Measurements from ENCODE around the gene TMEM37.
A peak's percentile ranks its signal among the peaks of the same experiment; 100 is the strongest.

TMEM37 gene

DNA sequence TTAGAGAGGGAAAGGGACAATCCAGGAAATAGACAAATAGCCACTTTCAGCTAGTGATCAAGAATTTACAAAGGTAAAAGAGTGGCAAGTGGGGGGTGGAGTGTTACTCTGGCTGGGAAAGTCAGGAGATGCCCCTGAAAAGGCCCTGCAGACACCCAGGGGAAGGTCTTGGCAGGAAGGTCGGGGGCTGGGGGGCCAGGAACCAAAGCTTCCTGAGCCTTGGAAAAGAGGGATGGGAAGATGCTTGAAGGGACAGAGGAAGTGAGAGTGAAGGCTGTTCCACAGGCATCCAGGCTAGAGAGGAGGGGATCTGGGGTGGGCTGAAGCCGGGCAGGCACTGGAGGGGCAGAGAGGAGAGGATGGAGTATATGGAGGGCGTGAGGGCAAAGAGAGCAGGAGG is 3.9 kb upstream of the TMEM37 start:
- H3K9ac ChIP-seq (ENCODE audit: low read length) = no peak overlapping the region
- H3K36me3 ChIP-seq (ENCODE audit: control insufficient read depth, low read depth, low read length) = no peaks in the 10 kb centered on the region
- H3K4me3 ChIP-seq (ENCODE audit: low read length) = no peak overlapping the region
- H3K9me3 ChIP-seq (ENCODE audit: control insufficient read depth, low read depth, low read length) = no peaks in the 10 kb centered on the region
- peaks cover 11% of the 10 kb centered on the region for H3K4me1 ChIP-seq (ENCODE audit: control insufficient read depth, low read depth, low read length)
- no peak overlapping the region for H3K27ac ChIP-seq (ENCODE audit: low read length)
- H3K27me3 ChIP-seq (ENCODE audit: control insufficient read depth, insufficient read depth, low read length) = peaks cover 31% of the 10 kb centered on the region

DNA sequence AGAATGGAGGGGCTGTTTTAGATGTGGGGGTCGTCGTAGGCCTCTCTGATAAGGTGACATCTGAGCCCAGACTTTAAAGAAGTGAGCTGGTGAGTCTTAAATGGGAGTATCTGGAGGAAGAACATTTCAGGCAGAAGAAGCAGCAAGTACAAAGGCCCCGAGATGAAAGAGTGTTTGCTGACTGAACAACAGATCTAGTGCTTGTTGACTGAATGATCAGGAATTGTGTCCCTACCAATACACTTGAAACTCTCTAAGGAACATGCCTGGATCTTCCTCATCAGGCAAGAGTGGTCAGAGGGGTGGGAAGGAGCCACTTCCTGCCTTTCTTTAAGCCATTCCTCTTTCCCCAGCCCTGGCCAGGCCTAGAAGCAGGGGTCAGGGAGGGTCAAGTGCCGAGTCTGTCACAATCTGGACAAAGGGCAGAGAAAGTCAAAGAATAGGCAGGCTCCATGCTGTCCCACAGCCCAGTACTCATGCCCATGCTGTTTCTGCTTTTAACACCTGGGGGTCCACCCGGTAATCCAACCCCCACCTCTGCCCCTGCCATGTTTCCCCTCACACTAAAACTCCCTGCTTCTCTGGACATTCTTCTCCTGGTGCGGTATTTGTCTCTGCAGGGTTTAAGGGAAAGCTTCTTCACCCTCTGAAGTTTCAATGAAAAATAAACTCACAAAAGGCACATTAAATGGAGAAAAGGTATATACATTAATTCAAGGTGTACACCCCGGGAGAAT is 3.0 kb upstream of the TMEM37 start:
- H3K27ac ChIP-seq (ENCODE audit: low read length) = no peak overlapping the region
- H3K27me3 ChIP-seq (ENCODE audit: control insufficient read depth, insufficient read depth, low read length) = peaks cover 34% of the 10 kb centered on the region
- H3K4me1 ChIP-seq (ENCODE audit: control insufficient read depth, low read depth, low read length) = peaks cover 15% of the 10 kb centered on the region

DNA sequence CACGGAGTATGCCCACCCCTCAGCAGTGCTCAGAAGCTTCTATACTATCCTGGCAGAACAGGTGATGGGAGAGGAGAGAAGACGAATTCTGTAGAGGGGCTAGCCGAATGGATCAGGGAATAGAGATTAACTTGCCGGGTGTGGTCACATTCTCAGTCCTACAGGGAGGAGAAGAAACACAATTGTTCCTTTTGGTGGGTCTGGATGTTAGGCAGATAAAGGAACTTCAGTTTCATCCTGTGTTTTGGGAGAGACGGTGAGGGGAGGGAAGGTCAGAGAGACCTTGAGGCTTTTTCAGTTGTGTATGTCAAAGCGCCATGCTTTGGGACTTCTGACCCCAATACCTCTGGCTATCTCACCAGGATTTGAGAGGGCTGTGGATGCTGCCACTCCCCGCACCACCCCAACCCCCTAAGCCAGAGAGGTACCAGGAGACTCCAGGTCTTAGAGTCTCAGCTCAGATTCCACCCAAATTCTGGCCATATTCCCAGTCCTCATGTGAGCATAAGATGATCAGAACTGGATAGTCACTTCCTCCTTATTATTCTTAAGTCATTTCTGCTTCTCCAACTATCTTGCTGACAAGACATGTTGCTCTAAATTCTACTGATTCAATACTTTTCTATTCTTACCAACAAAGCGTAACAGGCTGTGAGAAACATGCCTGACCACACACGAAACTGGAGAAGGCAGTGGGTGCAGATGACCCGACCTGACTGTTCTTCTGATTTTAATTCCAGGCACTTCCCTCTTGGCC is 2.3 kb upstream of the TMEM37 start:
- H3K4me1 ChIP-seq (ENCODE audit: control insufficient read depth, low read depth, low read length) = peaks cover 15% of the 10 kb centered on the region
- no peak overlapping the region for H3K4me3 ChIP-seq (ENCODE audit: low read length)
- no peaks in the 10 kb centered on the region for H3K9me3 ChIP-seq (ENCODE audit: control insufficient read depth, low read depth, low read length)
- peaks cover 34% of the 10 kb centered on the region for H3K27me3 ChIP-seq (ENCODE audit: control insufficient read depth, insufficient read depth, low read length)
- no peak overlapping the region for H3K27ac ChIP-seq (ENCODE audit: low read length)
- no peak overlapping the region for H3K9ac ChIP-seq (ENCODE audit: low read length)
- no peaks in the 10 kb centered on the region for H3K36me3 ChIP-seq (ENCODE audit: control insufficient read depth, low read depth, low read length)

More for the DNA sequence above, 3.0 kb upstream of the TMEM37 start:
- no peaks in the 10 kb centered on the region for H3K36me3 ChIP-seq (ENCODE audit: control insufficient read depth, low read depth, low read length)
- H3K9me3 ChIP-seq (ENCODE audit: control insufficient read depth, low read depth, low read length) = no peaks in the 10 kb centered on the region
- H3K4me3 ChIP-seq (ENCODE audit: low read length) = no peak overlapping the region
- H3K9ac ChIP-seq (ENCODE audit: low read length) = no peak overlapping the region

DNA sequence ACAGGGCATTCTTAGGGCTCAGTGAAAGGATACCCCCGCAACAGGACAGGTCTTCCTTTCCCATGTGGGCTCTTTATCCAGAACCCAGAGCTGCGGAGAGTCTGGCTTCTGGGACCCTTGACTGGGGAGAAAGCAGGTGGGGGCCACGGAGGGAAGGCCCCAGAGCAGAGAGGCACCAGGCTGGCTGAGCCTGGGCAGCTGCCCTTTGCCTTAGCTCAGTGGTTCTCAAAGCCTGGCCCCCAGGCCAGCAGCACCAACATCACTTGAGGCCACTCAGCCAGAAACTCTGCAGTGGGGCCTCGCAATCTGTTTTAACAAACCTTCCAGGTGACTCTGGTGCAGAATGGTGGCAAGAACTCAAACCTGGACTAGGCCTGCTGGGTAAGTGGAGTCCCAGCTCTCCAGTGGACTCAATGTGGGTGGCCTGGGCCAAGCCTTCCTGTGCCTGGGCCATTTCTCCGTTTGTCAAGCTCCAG is 1.6 kb upstream of the TMEM37 start:
- H3K36me3 ChIP-seq (ENCODE audit: control insufficient read depth, low read depth, low read length) = no peaks in the 10 kb centered on the region
- no peak overlapping the region for H3K9ac ChIP-seq (ENCODE audit: low read length)
- H3K9me3 ChIP-seq (ENCODE audit: control insufficient read depth, low read depth, low read length) = no peaks in the 10 kb centered on the region
- peaks cover 34% of the 10 kb centered on the region for H3K27me3 ChIP-seq (ENCODE audit: control insufficient read depth, insufficient read depth, low read length)
- no peak overlapping the region for H3K4me3 ChIP-seq (ENCODE audit: low read length)
- H3K27ac ChIP-seq (ENCODE audit: low read length) = no peak overlapping the region
- H3K4me1 ChIP-seq (ENCODE audit: control insufficient read depth, low read depth, low read length) = peaks cover 15% of the 10 kb centered on the region

DNA sequence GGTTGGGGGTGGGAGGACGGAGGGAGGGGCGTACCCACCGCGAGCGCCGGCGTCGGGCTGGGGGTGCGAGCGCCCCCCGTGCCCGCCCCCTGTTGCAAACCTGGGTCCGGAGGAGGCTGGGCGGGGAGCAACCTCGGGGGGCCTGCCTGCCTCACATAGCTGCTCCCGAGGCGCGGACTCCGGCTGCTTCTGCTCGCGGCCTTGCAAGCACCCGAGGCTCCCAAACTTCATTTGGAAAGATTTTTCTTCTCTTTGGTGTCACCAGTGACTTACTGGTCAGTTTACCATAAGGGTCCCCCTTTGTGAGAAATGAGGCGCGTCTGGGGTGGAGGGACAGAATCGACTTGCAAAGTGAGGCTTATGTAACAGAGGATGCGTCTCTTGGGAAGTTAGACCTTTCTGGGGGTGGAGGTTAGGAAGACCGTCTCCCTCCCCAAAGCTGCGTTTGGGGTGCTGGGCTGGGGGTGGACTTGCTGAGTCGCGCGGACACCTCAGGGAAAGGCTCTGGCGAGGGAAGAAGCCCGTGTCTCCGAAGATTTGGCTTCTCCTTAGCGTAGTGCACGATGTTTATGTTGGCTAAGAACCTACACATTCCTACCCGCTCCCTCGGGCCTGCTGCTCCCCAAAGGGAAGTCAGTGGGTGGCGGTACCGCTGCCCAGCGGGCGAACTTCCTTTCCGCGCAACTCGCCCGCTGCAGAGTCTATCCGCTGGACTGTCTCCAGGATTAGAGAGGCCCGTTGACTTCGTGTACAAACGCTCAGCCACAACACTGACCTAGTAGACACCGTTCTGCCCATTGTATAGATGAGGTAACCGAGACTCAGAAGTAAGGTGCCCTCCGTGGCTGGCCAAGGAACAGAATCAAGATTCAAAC is 559 bp downstream of the TMEM37 start:
- Histone ChIP-seq H3K27ac (ENCODE audit: low read length) (no peak overlapping the region), H3K4me1 (ENCODE audit: control insufficient read depth, low read depth, low read length) (peaks cover 15% of the 10 kb centered on the region), H3K9me3 (ENCODE audit: control insufficient read depth, low read depth, low read length) (no peaks in the 10 kb centered on the region), H3K4me3 (ENCODE audit: low read length) (peak overlapping the region; percentile 72), H3K36me3 (ENCODE audit: control insufficient read depth, low read depth, low read length) (no peaks in the 10 kb centered on the region), H3K27me3 (ENCODE audit: control insufficient read depth, insufficient read depth, low read length) (peaks cover 30% of the 10 kb centered on the region), H3K9ac (ENCODE audit: low read length) (peak overlapping the region; percentile 58)

DNA sequence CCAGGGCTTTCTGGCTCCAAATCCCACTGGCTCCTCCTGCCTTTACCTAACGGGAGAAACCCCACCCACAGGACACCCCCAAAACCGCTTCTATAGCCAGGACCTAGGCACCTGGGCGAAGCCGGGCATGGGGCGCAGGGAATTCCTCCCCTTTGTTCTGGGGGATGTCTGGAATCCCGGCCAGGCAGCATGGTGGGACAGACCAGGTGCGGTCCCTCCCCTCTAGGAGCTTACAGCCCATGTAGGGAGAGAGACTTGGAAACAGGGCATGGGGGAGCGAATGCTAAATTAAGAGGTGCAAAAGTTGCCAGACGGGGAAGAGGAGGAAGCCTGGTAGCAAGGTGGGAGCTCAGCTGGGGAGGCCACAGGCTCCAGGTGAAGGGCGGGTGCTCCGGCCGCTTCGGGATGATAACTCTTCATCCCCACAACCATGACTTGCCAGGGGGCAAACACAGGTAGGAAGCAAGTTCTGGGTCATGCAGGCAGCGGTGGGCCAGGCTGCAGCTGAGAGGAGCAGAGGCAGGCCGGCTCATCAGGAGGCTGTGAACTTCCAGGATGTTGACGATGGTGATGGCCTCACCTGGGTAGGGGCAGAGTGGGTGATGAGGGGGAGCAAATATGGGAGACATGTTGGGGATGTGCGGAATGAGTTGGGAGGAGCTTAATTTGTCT is 1.3 kb downstream of the TMEM37 start:
- peak overlapping the region; percentile 72 for H3K4me3 ChIP-seq (ENCODE audit: low read length)
- peaks cover 30% of the 10 kb centered on the region for H3K27me3 ChIP-seq (ENCODE audit: control insufficient read depth, insufficient read depth, low read length)
- H3K9ac ChIP-seq (ENCODE audit: low read length) = no peak overlapping the region
- peaks cover 15% of the 10 kb centered on the region for H3K4me1 ChIP-seq (ENCODE audit: control insufficient read depth, low read depth, low read length)
- no peaks in the 10 kb centered on the region for H3K9me3 ChIP-seq (ENCODE audit: control insufficient read depth, low read depth, low read length)
- H3K27ac ChIP-seq (ENCODE audit: low read length) = no peak overlapping the region
- no peaks in the 10 kb centered on the region for H3K36me3 ChIP-seq (ENCODE audit: control insufficient read depth, low read depth, low read length)

DNA sequence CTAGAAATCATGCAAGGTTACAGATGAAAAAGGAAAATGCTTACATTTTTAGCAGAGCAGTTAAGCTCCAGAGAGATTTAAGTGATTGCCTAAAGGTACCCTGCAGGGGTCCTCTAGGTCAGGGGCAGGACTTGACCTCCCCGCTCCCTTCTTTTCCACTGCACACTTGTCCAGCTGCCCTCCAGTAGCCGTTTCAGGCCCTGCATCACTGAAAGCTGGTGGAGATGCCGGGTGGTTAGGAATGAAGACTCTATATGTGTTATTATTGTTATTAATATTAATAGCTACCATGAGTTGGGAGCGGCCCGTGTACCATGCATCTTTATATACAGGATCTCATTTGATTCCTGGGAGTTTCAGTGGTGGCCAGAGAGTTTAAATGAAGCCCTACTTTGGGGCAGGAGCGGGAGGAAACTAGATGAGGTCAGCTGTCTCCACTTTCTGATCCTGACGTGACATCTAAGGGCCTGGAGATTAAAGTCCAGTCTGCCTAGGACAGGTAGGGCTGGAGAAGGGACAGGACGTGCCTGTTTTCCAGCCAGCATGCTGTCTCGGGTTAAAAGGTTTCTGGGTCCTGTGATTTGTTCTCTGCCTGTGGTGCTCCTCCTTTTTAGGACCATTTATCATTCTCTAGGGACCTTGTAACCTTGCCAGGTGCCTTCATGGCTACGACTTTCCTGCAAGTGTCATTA is 2.1 kb downstream of the TMEM37 start:
- Histone ChIP-seq H3K36me3 (ENCODE audit: control insufficient read depth, low read depth, low read length) (no peaks in the 10 kb centered on the region), H3K4me1 (ENCODE audit: control insufficient read depth, low read depth, low read length) (peaks cover 15% of the 10 kb centered on the region), H3K27ac (ENCODE audit: low read length) (no peak overlapping the region), H3K9me3 (ENCODE audit: control insufficient read depth, low read depth, low read length) (no peaks in the 10 kb centered on the region), H3K4me3 (ENCODE audit: low read length) (no peak overlapping the region), H3K9ac (ENCODE audit: low read length) (no peak overlapping the region), H3K27me3 (ENCODE audit: control insufficient read depth, insufficient read depth, low read length) (peaks cover 30% of the 10 kb centered on the region)

DNA sequence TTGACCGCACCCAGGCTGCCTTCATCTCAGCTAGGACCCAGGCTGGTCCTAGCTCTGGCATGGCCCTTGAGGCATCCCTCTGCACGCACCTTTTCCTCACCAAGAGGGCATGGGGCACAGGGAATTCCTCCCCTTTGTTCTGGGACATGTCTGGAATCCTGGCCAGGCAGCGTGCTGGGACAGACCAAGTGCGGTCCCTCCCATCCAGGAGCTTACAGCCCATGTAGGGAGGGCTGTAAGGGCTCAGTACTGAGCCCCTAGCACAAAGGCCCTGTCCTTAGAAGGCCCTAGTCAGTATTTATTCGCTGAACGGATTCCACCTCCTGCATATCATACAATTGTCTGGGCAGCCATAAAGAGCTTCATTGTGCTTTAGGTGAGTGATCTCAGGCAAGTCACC is 3.0 kb downstream of the TMEM37 start:
- Histone ChIP-seq H3K36me3 (ENCODE audit: control insufficient read depth, low read depth, low read length) (no peaks in the 10 kb centered on the region), H3K9ac (ENCODE audit: low read length) (no peak overlapping the region), H3K4me3 (ENCODE audit: low read length) (no peak overlapping the region), H3K4me1 (ENCODE audit: control insufficient read depth, low read depth, low read length) (peaks cover 15% of the 10 kb centered on the region), H3K27ac (ENCODE audit: low read length) (no peak overlapping the region), H3K27me3 (ENCODE audit: control insufficient read depth, insufficient read depth, low read length) (peaks cover 26% of the 10 kb centered on the region), H3K9me3 (ENCODE audit: control insufficient read depth, low read depth, low read length) (no peaks in the 10 kb centered on the region)

DNA sequence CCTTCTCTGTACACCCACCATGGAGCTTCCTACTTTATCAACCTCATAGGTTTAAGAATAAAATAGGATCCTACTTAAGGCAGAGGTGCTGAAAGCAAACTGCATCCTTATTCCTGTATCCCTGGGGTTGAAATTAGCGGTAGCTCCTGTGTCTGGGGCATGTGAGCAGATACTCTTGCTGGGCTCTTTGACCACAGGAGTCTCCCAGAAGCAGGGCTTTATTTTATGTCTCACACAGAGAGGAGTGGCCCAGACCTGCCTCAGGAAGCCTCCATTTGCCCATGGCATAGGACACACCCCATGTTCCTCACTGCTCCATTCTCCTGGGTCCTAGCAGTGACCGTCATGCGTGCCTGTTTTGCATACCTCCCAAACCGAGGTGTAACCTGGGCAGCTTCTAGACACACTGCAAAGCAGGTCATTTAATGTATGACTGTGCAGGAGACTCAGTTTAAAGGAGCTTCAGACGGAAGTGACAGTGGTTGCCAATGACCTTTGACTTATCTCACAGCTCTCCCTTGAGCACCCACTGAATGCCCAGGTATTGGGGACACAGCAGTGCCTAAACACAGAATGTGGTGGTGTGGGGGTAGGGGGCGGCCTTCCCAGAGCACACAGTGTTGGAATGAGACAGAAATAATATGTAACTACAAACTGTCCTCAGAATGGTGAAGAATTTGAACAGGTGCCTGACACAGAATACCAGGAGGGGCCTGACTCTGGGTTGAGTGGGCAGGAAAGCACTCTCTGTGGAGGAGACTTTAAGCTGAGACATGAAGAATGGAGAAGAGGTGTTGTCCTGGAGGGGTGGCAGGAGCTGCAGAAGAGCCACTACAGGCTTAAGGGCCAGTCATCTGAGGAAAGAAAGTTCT is 3.7 kb downstream of the TMEM37 start:
- Histone ChIP-seq H3K9me3 (ENCODE audit: control insufficient read depth, low read depth, low read length) (no peaks in the 10 kb centered on the region), H3K4me3 (ENCODE audit: low read length) (no peak overlapping the region), H3K27ac (ENCODE audit: low read length) (no peak overlapping the region), H3K4me1 (ENCODE audit: control insufficient read depth, low read depth, low read length) (peaks cover 14% of the 10 kb centered on the region), H3K36me3 (ENCODE audit: control insufficient read depth, low read depth, low read length) (no peaks in the 10 kb centered on the region), H3K9ac (ENCODE audit: low read length) (no peak overlapping the region), H3K27me3 (ENCODE audit: control insufficient read depth, insufficient read depth, low read length) (peaks cover 20% of the 10 kb centered on the region)

DNA sequence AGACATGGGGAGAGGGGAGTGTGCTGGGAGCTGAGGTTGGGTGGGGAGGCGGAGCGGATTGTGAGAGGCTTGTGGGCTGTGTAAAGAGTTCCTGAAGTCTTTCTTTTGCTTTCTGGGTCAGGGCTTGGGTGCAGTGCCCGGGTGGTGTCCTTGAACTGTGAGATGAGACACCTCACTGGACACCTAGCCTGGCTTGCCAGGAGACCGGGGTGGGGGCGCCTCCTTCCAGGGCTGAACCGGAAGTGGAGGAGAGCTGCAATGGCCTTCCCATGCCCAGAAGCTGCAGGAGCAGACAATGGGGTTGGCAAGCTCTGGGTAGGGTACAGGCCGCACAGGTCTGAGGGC is 4.3 kb downstream of the TMEM37 start:
- peaks cover 13% of the 10 kb centered on the region for H3K27me3 ChIP-seq (ENCODE audit: control insufficient read depth, insufficient read depth, low read length)
- H3K4me3 ChIP-seq (ENCODE audit: low read length) = no peak overlapping the region
- no peaks in the 10 kb centered on the region for H3K9me3 ChIP-seq (ENCODE audit: control insufficient read depth, low read depth, low read length)
- no peaks in the 10 kb centered on the region for H3K36me3 ChIP-seq (ENCODE audit: control insufficient read depth, low read depth, low read length)
- H3K27ac ChIP-seq (ENCODE audit: low read length) = no peak overlapping the region
- H3K9ac ChIP-seq (ENCODE audit: low read length) = no peak overlapping the region
- H3K4me1 ChIP-seq (ENCODE audit: control insufficient read depth, low read depth, low read length) = peaks cover 8% of the 10 kb centered on the region

All from iPS-18a (cell line).